Left lobe of liver (tissue), 2 donors: ENCODE data around the gene HLA-DPB1. TPM values are rescaled to one million over a fixed set of nuclear protein-coding genes. Genes with fewer than 3 reads are reported as not detected.
"Not testable (repeated sequence)": the region's sequence is repeated elsewhere in the genome, so short reads cannot be mapped to it uniquely, and the experiment has no call there.

ENCODE experiments used
- ATAC-seq: fragments of 200-7000 bp; cut with Tn5 transposase; one replicate; pipeline ENCODE4 v1.9.1; 2020; ENCODE audit warnings: mild to moderate bottlenecking, moderate library complexity
- DNase-seq: peaks from one replicate; pipeline ENCODE4 v3.0.0-alpha.2; 2020; ENCODE audit warnings: low spot score
- total RNA-seq: library from RNA; stranded (reverse); gene quantifications from one replicate; pipeline ENCODE4 v1.2.1, GENCODE V29; 2021
- donor health status: DM: no; HTN: no; CAD: no; lungs with moderate emphysema.
- donor health status: DM: no; HTN: yes; CAD: no.

Gene HLA-DPB1
- total RNA-seq = 11.3 TPM

- ATAC-seq = peak; percentile 83
- DNase-seq = no peak
Observed at GRCh38 chr6:33075568-33076405, at the start of gene HLA-DPB1. Gene HLA-DPB1, plus strand, starts transcription at chr6:33075990. Its CDS starts 52 bp downstream, at chr6:33076042.

DNA sequence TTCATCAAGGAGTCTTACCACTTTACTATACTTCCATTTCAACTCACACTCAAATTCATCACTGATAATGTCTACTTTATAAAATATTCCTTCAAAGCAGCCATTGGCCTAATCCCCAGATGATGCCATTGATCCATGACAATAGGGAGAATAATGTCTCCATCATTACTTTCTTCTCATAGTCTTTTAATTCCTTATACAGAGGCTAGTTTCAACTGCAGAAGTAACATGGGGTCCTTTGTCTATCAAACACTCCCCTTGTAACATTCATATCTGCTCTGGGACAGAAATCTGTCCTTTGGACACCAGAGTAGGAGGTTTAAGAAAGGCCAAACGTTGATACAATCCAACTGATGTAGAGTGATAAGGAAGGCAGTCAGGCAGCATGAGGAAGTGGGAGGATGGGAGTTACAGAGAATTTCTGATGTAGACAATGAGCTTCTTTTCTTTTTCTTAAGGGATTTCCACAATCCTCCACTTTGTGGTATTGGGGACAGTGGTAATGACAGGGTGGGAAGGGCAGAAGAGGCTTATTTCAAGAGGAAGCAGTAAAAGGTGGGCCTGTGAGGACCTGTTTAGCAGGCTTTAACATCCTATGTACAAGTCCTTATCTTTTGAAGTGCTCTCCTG lies 47.5 kb upstream of the HLA-DPB1 start:
- ATAC-seq (no peak), DNase-seq (no peak)

- DNase-seq (no peak), ATAC-seq (peak; percentile 69)
Observed at GRCh38 chr6:33029328-33030184, 46.2 kb upstream of the HLA-DPB1 start.

DNA sequence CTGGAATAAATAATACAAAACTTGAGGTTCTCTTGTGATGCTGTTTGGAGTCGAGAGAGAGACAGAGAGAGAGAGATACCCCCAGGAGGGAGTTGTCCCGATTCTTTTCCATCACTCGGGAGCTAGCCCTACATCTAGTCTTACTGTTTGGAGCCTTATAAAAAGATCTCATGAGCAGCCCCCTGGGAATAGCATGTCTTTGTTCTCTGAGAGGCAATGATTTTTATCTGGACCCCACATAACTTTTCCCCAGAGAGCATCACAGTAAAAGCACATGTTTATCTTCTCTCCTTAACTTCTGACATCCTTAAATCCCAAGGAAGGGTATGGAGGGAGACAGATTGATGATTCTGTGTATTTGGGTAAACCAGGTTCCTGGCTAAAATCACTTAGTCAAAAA lies 45.5 kb upstream of the HLA-DPB1 start:
- ATAC-seq (no peak), DNase-seq (no peak)

DNA sequence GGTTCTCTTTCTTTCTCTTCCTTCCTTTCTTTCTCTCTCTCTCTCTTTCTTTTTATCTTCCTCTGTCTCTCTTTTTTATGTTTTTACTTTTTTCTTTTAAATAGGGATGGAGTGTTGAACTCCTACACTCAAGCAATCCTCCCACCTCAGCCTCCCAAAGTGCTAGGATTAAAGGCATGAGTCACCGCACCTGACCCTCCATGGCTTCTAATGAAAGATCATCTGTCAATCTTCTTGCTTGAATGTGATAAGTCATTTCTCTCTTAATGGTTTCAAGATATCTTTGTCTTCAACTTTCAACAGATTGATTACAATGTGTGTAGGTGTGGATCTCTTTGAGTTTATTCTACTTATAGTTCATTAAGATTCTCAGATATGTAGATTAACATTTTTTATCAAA lies 41.2 kb upstream of the HLA-DPB1 start:
- no peak for DNase-seq
- no peak for ATAC-seq

GRCh38 chr6:33036535-33036934 lies 39.3 kb upstream of the HLA-DPB1 start:
- no peak for DNase-seq
- peak; percentile 68 for ATAC-seq

GRCh38 chr6:33040157-33040556 lies 35.6 kb upstream of the HLA-DPB1 start:
- ATAC-seq (no peak), DNase-seq (no peak)

- no peak for ATAC-seq
Observed at GRCh38 chr6:33049323-33050013, 26.3 kb upstream of the HLA-DPB1 start.

GRCh38 chr6:33050014-33050810 lies 25.6 kb upstream of the HLA-DPB1 start:
- no peak for DNase-seq
- ATAC-seq = no peak

More at GRCh38 chr6:33049323-33050013, 26.3 kb upstream of the HLA-DPB1 start:
- no peak for DNase-seq

DNA sequence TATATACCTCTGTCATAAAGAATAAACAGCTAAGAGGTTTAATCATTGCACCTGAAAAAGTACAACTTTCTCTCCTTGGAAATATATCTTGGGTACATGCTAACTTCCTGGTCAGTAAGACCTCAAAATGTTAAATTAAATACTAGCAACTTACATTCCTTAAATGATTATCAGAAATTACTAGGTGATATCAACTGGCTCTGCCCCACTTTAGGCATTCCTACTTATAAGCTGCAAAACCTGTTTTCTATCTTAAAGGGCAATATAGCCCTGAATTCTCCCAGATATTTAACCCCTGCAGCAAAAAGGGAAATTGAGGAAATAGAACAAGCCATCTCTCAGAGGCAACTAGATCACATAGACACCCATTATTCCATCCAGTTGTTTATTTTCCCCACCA lies 23.2 kb upstream of the HLA-DPB1 start:
- DNase-seq (no peak), ATAC-seq (no peak)

- peak; percentile 83 for ATAC-seq
- no peak for DNase-seq
Observed at GRCh38 chr6:33053230-33053629, 22.6 kb upstream of the HLA-DPB1 start.

- DNase-seq (no peak), ATAC-seq (no peak)
Observed at GRCh38 chr6:33057222-33058150, 18.3 kb upstream of the HLA-DPB1 start.

- no peak for ATAC-seq
- no peak for DNase-seq
Observed at GRCh38 chr6:33061987-33062386, 13.8 kb upstream of the HLA-DPB1 start.

- DNase-seq, ATAC-seq: not testable (repeated sequence)
Observed at GRCh38 chr6:33063435-33063834, 12.4 kb upstream of the HLA-DPB1 start.

DNA sequence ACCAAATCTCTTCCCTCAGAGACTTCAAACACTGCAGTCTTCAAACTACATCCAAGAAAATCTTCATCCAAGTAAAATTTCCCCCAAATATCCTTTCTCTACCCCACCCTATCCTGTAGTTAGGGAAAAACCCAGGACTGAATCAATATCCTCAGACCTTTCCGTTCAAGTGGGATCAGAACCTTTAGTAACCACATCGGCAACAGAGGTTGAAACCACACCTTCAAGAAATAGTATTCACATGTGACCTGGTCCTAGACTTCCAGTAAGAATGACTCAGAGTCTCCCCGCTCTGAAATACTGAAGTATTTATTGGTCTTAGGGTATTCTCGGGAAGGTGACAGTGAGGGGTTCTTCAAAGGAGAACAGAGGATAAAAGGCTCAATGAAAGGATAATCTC lies 11.1 kb upstream of the HLA-DPB1 start:
- no peak for ATAC-seq

DNA sequence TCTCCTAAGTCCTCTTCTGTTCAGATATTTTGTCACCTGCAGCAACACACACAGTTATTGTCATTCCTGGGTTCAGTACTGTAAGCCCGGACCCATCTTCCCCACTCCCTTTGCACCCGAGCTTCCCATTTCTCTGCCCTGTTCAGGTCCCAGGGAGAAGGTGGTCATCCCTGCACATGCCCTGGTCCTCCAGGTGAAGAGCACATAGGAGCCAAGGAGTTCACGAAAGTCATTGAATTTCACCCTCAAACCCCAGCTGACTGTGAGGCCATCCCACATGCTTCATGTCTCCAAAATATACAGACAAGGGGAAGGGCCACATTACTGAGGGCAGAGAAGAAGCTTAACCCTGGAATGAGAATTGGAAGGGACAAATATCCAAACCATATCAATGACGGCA lies 10.5 kb upstream of the HLA-DPB1 start:
- DNase-seq (no peak), ATAC-seq (no peak)

More for the DNA sequence above, 11.1 kb upstream of the HLA-DPB1 start:
- DNase-seq = no peak

GRCh38 chr6:33066917-33067521 lies 8.8 kb upstream of the HLA-DPB1 start:
- DNase-seq = no peak
- ATAC-seq = no peak

- no peak for ATAC-seq
- DNase-seq = no peak
Observed at GRCh38 chr6:33069021-33069738, 6.6 kb upstream of the HLA-DPB1 start.
